ENCODE data around the gene THBD. TPM values are rescaled to one million over a fixed set of nuclear protein-coding genes. Genes with fewer than 3 reads are reported as not detected.

Gene THBD
- total RNA-seq, 1 experiment from 2014 or later: 0.28 TPM

DNA sequence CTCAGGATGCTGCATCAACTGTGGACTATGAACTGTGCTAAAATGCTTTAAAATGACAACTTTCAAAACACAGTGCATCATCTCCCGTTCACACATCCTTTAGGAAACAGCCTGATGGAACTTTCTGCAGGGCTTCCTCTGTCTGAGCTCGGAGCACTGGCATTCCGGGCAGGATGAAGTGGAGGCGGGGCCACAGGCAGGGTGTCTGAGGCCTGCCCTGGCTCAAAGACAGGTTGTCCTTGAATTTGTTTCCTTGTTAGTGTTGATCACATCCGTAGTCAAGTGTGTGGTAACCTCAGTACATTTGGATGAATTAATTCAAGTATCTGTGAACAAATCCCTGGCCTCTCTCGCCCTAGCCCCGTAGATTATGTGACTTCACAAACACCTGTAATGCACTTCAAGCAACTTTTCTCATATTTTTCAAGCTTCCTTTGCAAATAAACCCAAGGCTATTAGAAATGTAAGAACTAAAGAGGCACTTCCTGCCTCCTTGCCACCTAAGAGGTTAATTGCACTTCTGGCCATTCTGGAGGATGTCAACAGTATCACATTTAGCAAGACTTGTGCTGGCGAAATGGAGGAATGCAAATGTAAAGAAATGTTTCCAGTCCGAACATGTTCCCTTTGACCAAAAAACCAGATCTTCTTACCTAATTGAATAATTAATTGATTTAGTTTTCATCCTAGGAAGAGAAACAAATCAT is 33.5 kb upstream of the THBD start:
- H3K79me1 ChIP-seq (ENCODE audit: insufficient read depth, low read depth, low read length, poor library complexity, severe bottlenecking): no peaks in the 10 kb centered on the region
- H3K4me1 ChIP-seq (ENCODE audit: insufficient read depth, low read length): no peaks in the 10 kb centered on the region; the same call in 1 of the 2 replicates
- no peak overlapping the region for H2BK15ac ChIP-seq (ENCODE audit: low read depth, low read length)
- H3K9me3 Mint-ChIP-seq: no peaks in the 10 kb centered on the region
- no peak overlapping the region for H3K27ac ChIP-seq (ENCODE audit: insufficient read length, low read depth, low read length)
- H3T11ph ChIP-seq (ENCODE audit: low read length): no peak overlapping the region
- H3K4ac ChIP-seq (ENCODE audit: low read depth, low read length): no peak overlapping the region
- H4K5ac ChIP-seq (ENCODE audit: insufficient read length, low read depth, low read length): no peak overlapping the region
- no CpG with 5 or more reads among the region's 9 CpGs for WGBS (ENCODE audit: extremely low coverage, insufficient read length, low lambda C conversion rate)
- no peak overlapping the region for H2AFZ ChIP-seq (ENCODE audit: low read length)
- no peaks in the 10 kb centered on the region for H4K20me1 ChIP-seq (ENCODE audit: control insufficient read depth, insufficient read depth, insufficient read length)
- no peaks in the 10 kb centered on the region for H3K23me2 ChIP-seq (ENCODE audit: insufficient read length, low read depth, low read length, poor library complexity, severe bottlenecking)
- H3K14ac ChIP-seq (ENCODE audit: insufficient read depth, low read length): no peak overlapping the region
- no peaks in the 10 kb centered on the region for H3K36me3 Mint-ChIP-seq (ENCODE audit: insufficient read depth in 1 of 3, low read depth in 3 of 3)
- no peaks in the 10 kb centered on the region for H3K79me2 ChIP-seq (ENCODE audit: insufficient read depth, low read length)
- peaks cover 17 to 20% of the 10 kb centered on the region in 2 experiments for H3K4me1 Mint-ChIP-seq
- H2BK12ac ChIP-seq (ENCODE audit: insufficient read length, low read depth, low read length): no peak overlapping the region
- H3K9ac ChIP-seq (ENCODE audit: extremely low read depth, insufficient read length, low read length): no peak overlapping the region
- DNase-seq: peak; percentile 48
- no peak overlapping the region for H2BK5ac ChIP-seq (ENCODE audit: insufficient read length, low read length)
- H3K4me2 ChIP-seq (ENCODE audit: insufficient read depth, insufficient read length, low read length): no peak overlapping the region
- H3K27me3 ChIP-seq (ENCODE audit: insufficient read depth, low read length): no peaks in the 10 kb centered on the region
- H3K27me3 Mint-ChIP-seq (ENCODE audit: low read depth): peaks cover 4% of the 10 kb centered on the region; the same call in 1 of the 2 replicates
- no peak overlapping the region for H3K23ac ChIP-seq (ENCODE audit: insufficient read length, low read depth, low read length)
- H3K27ac Mint-ChIP-seq: no peak overlapping the region; a peak in 1 of 7 replicates
- H2BK120ac ChIP-seq (ENCODE audit: low read depth, low read length, poor library complexity, severe bottlenecking): no peak overlapping the region
- no peak overlapping the region for H2BK20ac ChIP-seq (ENCODE audit: low read depth, low read length, poor library complexity, severe bottlenecking)
- TF ChIP-seq, protein P1, sequence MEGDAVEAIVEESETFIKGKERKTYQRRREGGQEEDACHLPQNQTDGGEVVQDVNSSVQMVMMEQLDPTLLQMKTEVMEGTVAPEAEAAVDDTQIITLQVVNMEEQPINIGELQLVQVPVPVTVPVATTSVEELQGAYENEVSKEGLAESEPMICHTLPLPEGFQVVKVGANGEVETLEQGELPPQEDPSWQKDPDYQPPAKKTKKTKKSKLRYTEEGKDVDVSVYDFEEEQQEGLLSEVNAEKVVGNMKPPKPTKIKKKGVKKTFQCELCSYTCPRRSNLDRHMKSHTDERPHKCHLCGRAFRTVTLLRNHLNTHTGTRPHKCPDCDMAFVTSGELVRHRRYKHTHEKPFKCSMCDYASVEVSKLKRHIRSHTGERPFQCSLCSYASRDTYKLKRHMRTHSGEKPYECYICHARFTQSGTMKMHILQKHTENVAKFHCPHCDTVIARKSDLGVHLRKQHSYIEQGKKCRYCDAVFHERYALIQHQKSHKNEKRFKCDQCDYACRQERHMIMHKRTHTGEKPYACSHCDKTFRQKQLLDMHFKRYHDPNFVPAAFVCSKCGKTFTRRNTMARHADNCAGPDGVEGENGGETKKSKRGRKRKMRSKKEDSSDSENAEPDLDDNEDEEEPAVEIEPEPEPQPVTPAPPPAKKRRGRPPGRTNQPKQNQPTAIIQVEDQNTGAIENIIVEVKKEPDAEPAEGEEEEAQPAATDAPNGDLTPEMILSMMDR (conservative IDR thresholded peaks at IDR 0.05): no peak
- no peak overlapping the region for H4K91ac ChIP-seq (ENCODE audit: insufficient read length, low read depth, low read length)
- H3K9me3 ChIP-seq (ENCODE audit: control insufficient read depth, low read depth, low read length): no peaks in the 10 kb centered on the region
- H3K18ac ChIP-seq (ENCODE audit: insufficient read length, low read depth, low read length): no peak overlapping the region
- no peak overlapping the region for H2AK5ac ChIP-seq (ENCODE audit: insufficient read length, low read length)
- no peak overlapping the region for H3K56ac ChIP-seq (ENCODE audit: insufficient read length, low read depth, low read length)
- no peak overlapping the region for H3K4me3 Mint-ChIP-seq
- H4K8ac ChIP-seq (replicated peaks; ENCODE audit: insufficient read length, low read depth, low read length): no peak overlapping the region
